ENCODE results near the gene RNF166. TPM values are rescaled to one million over a fixed set of nuclear protein-coding genes. Genes with fewer than 3 reads are reported as not detected.

RNF166 gene
- total RNA-seq, 1 donor from 2014 or later = 21.4 TPM

GRCh38 chr16:88733630-88734360 is 27.6 kb upstream of the RNF166 start:
- TF ChIP-seq, protein P1, sequence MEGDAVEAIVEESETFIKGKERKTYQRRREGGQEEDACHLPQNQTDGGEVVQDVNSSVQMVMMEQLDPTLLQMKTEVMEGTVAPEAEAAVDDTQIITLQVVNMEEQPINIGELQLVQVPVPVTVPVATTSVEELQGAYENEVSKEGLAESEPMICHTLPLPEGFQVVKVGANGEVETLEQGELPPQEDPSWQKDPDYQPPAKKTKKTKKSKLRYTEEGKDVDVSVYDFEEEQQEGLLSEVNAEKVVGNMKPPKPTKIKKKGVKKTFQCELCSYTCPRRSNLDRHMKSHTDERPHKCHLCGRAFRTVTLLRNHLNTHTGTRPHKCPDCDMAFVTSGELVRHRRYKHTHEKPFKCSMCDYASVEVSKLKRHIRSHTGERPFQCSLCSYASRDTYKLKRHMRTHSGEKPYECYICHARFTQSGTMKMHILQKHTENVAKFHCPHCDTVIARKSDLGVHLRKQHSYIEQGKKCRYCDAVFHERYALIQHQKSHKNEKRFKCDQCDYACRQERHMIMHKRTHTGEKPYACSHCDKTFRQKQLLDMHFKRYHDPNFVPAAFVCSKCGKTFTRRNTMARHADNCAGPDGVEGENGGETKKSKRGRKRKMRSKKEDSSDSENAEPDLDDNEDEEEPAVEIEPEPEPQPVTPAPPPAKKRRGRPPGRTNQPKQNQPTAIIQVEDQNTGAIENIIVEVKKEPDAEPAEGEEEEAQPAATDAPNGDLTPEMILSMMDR (IDR thresholded peaks at IDR 0.05; ENCODE audit: unreplicated experiment) = no peak
- DNase-seq (ENCODE audit: low spot score in 2 of 2, unreplicated experiment in 2 of 2) = no peak

DNA sequence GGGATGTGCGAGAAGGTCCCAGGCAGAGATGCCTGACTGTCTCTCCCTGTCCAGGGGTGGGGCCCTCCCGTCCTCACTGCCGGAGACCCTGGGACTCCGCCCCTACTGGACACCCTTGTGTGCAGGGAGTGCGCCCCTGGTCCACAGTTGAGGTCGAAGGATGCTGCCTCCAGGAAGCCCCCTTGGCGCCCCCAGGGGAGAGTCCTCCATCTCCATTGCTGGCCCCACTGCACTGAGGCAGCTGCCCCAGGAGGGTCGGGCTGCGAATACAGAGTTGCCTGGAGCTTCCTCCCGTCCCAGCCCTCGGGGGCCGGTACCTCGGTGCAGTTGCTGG is 26.7 kb upstream of the RNF166 start:
- TF ChIP-seq, protein P1 (IDR thresholded peaks at IDR 0.05; ENCODE audit: unreplicated experiment) = no peak
- no peaks in the 10 kb centered on the region for H3K4me1 Mint-ChIP-seq
- H3K27ac Mint-ChIP-seq = no peak overlapping the region
- DNase-seq (ENCODE audit: low spot score in 2 of 2, unreplicated experiment in 2 of 2) = no peak
- no peak overlapping the region for H3K4me3 Mint-ChIP-seq
- no peaks in the 10 kb centered on the region for H3K9me3 Mint-ChIP-seq
- peaks cover 9% of the 10 kb centered on the region for H3K36me3 Mint-ChIP-seq
- no peaks in the 10 kb centered on the region for H3K27me3 Mint-ChIP-seq (ENCODE audit: low read depth)

More at GRCh38 chr16:88733630-88734360, 27.6 kb upstream of the RNF166 start:
- H3K9me3 Mint-ChIP-seq = no peaks in the 10 kb centered on the region
- H3K4me1 Mint-ChIP-seq = no peaks in the 10 kb centered on the region
- H3K27ac Mint-ChIP-seq = no peak overlapping the region
- no peaks in the 10 kb centered on the region for H3K27me3 Mint-ChIP-seq (ENCODE audit: low read depth)
- H3K36me3 Mint-ChIP-seq = peaks cover 9% of the 10 kb centered on the region
- no peak overlapping the region for H3K4me3 Mint-ChIP-seq

GRCh38 chr16:88732172-88732960 is 26.2 kb upstream of the RNF166 start:
- Mint-ChIP-seq H3K27me3 (ENCODE audit: low read depth) (no peaks in the 10 kb centered on the region), H3K4me1 (no peaks in the 10 kb centered on the region), H3K36me3 (peaks cover 9% of the 10 kb centered on the region), H3K4me3 (no peak overlapping the region), H3K27ac (no peak overlapping the region), H3K9me3 (no peaks in the 10 kb centered on the region)
- TF ChIP-seq, protein P1 (IDR thresholded peaks at IDR 0.05; ENCODE audit: unreplicated experiment) = no peak
- no peak for DNase-seq (ENCODE audit: low spot score in 2 of 2, unreplicated experiment in 2 of 2)

DNA sequence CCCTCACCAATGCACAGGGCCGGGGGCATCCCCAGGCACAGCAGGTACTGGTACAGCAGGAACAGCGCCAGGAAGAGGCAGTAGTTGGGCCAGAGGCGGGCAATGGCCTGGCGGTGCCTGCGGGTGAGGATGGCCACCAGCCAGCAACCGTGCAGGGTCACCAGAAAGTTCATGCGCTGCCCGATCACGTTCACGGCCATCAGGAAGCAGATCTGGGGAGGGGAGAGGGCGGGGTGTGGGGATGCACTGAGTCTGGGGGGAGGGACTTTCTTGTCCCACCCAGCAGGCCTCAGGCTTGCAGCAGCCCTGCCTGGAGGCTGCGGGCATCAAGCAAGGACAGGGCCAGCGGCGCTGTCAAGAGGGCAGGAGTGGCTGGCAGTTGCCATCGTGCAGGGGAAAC is 25.5 kb upstream of the RNF166 start:
- no peaks in the 10 kb centered on the region for H3K9me3 Mint-ChIP-seq
- H3K27me3 Mint-ChIP-seq (ENCODE audit: low read depth) = no peaks in the 10 kb centered on the region
- no peak overlapping the region for H3K27ac Mint-ChIP-seq
- no peak overlapping the region for H3K4me3 Mint-ChIP-seq
- TF ChIP-seq, protein P1 (IDR thresholded peaks at IDR 0.05; ENCODE audit: unreplicated experiment) = no peak
- peaks cover 9% of the 10 kb centered on the region for H3K36me3 Mint-ChIP-seq
- DNase-seq (ENCODE audit: low spot score in 2 of 2, unreplicated experiment in 2 of 2) = no peak
- H3K4me1 Mint-ChIP-seq = no peaks in the 10 kb centered on the region

DNA sequence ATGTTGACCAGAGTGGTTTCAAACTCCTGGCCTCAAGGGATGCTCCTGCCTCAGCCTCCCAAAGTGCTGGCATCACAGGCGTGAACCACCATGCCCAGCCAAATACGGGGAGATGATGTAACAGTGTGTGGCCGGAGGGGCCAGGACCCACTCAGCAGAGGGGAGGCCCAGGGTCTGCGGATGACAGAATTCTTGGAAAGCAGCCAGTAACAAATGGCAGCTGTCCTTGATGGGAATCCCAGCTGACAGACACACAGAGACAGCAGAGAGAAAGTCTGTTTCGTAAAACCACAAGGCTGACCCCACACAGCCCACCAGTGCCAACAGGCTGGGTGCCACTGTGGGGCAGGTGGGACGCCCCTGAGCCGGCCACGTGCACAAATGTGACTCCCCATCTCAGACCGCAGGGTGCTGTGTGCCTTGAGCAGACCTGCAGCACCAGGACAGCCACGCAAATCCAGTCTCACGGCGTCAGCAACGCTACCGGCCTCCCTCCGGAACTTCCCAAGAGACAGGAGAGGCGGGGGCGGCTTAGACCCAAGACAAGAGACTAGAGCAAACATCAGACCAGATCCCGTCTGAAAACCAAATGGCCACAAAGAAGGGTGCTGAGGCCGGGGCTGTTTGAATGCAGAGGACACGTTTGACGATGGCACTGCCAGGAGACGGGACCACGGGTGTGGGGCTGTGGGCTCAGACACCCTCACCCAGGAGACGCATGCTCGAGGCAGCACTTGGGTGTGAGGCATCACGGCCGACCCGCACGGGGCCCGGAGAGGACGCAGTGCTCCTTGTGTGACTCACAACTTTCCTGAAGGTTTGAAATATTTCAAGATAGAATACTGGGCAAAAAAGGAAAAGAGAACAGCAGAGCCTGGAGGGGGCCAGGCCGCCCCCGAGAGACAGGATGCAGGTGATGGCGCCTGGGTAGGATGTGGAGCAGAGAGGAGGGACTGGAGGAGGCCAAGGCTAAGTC is 24.7 kb upstream of the RNF166 start:
- Mint-ChIP-seq H3K36me3 (peaks cover 10% of the 10 kb centered on the region), H3K4me1 (no peaks in the 10 kb centered on the region), H3K4me3 (no peak overlapping the region), H3K9me3 (no peaks in the 10 kb centered on the region), H3K27ac (no peak overlapping the region), H3K27me3 (ENCODE audit: low read depth) (no peaks in the 10 kb centered on the region)
- no peak for DNase-seq (ENCODE audit: low spot score in 2 of 2, unreplicated experiment in 2 of 2)
- TF ChIP-seq, protein P1 (IDR thresholded peaks at IDR 0.05; ENCODE audit: unreplicated experiment) = no peak

All from mesothelial cell of epicardium (in vitro differentiated cells).